Neural cell (in vitro differentiated cells): Measurements from ENCODE around the gene ABHD14A.

Experiments
- EP300 ChIP-seq: fragments of 450-650 bp; conservative IDR thresholded peaks from 2 replicates; pipeline ENCODE4 v1.6.1; 2014; ENCODE audit warnings: antibody characterized with exemption, mild to moderate bottlenecking, moderate library complexity; ENCODE audit not compliant: poor library complexity, severe bottlenecking
- EZH2 ChIP-seq: fragments of 200-600, 300-800 bp; shearing (Covaris generic), sonication (generic); IDR thresholded peaks from 2 replicates; pipeline ENCODE4 v1.6.1; 2014; ENCODE audit warnings: antibody characterized with exemption, low read length, borderline replicate concordance, mild to moderate bottlenecking; ENCODE audit not compliant: insufficient read depth, poor library complexity, severe bottlenecking
- MXI1 ChIP-seq: fragments of 450-650 bp; conservative IDR thresholded peaks from 2 replicates; pipeline ENCODE4 v1.6.1; 2014; ENCODE audit warnings: antibody characterized with exemption, mild to moderate bottlenecking; ENCODE audit not compliant: poor library complexity, severe bottlenecking
- POLR2AphosphoS5 ChIP-seq: IDR thresholded peaks from 2 replicates; pipeline ENCODE4 v1.6.1; 2012
- RAD21 ChIP-seq: fragments of 450-650 bp; conservative IDR thresholded peaks from 2 replicates; pipeline ENCODE4 v1.6.1; 2014; ENCODE audit warnings: antibody characterized with exemption, mild to moderate bottlenecking, moderate library complexity
- TAF1 ChIP-seq: IDR thresholded peaks from 2 replicates; pipeline ENCODE4 v1.6.1; 2012; ENCODE audit warnings: low read depth
- TF ChIP-seq, protein P1 (sequence below): fragments of 450-650 bp; IDR thresholded peaks from 2 replicates; pipeline ENCODE4 v1.5.1; 2014; ENCODE audit warnings: antibody characterized with exemption, mild to moderate bottlenecking, moderate library complexity; ENCODE audit not compliant: poor library complexity, severe bottlenecking
- TF ChIP-seq, protein P2 (sequence below): IDR thresholded peaks from 2 replicates; pipeline ENCODE4 v1.6.1; 2012; ENCODE audit warnings: borderline replicate concordance

- TF ChIP-seq, protein P1, sequence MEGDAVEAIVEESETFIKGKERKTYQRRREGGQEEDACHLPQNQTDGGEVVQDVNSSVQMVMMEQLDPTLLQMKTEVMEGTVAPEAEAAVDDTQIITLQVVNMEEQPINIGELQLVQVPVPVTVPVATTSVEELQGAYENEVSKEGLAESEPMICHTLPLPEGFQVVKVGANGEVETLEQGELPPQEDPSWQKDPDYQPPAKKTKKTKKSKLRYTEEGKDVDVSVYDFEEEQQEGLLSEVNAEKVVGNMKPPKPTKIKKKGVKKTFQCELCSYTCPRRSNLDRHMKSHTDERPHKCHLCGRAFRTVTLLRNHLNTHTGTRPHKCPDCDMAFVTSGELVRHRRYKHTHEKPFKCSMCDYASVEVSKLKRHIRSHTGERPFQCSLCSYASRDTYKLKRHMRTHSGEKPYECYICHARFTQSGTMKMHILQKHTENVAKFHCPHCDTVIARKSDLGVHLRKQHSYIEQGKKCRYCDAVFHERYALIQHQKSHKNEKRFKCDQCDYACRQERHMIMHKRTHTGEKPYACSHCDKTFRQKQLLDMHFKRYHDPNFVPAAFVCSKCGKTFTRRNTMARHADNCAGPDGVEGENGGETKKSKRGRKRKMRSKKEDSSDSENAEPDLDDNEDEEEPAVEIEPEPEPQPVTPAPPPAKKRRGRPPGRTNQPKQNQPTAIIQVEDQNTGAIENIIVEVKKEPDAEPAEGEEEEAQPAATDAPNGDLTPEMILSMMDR = no peak
- TF ChIP-seq TAF1 (no peak), EZH2 (no peak), EP300 (no peak), POLR2AphosphoS5 (no peak), MXI1 (no peak), RAD21 (no peak)
- TF ChIP-seq, protein P2, sequence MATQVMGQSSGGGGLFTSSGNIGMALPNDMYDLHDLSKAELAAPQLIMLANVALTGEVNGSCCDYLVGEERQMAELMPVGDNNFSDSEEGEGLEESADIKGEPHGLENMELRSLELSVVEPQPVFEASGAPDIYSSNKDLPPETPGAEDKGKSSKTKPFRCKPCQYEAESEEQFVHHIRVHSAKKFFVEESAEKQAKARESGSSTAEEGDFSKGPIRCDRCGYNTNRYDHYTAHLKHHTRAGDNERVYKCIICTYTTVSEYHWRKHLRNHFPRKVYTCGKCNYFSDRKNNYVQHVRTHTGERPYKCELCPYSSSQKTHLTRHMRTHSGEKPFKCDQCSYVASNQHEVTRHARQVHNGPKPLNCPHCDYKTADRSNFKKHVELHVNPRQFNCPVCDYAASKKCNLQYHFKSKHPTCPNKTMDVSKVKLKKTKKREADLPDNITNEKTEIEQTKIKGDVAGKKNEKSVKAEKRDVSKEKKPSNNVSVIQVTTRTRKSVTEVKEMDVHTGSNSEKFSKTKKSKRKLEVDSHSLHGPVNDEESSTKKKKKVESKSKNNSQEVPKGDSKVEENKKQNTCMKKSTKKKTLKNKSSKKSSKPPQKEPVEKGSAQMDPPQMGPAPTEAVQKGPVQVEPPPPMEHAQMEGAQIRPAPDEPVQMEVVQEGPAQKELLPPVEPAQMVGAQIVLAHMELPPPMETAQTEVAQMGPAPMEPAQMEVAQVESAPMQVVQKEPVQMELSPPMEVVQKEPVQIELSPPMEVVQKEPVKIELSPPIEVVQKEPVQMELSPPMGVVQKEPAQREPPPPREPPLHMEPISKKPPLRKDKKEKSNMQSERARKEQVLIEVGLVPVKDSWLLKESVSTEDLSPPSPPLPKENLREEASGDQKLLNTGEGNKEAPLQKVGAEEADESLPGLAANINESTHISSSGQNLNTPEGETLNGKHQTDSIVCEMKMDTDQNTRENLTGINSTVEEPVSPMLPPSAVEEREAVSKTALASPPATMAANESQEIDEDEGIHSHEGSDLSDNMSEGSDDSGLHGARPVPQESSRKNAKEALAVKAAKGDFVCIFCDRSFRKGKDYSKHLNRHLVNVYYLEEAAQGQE = no peak
Observed at GRCh38 chr3:52024765-52025452, 50.0 kb downstream of the ABHD14A start.
